ENCODE results near the gene CEACAM19. TPM values are rescaled to one million over a fixed set of nuclear protein-coding genes. Genes with fewer than 3 reads are reported as not detected.
"Not testable (repeated sequence)": the region's sequence is repeated elsewhere in the genome, so short reads cannot be mapped to it uniquely, and the experiment has no call there.

The CEACAM19 gene
- total RNA-seq, 1 donor from 2014 or later = not detected

DNA sequence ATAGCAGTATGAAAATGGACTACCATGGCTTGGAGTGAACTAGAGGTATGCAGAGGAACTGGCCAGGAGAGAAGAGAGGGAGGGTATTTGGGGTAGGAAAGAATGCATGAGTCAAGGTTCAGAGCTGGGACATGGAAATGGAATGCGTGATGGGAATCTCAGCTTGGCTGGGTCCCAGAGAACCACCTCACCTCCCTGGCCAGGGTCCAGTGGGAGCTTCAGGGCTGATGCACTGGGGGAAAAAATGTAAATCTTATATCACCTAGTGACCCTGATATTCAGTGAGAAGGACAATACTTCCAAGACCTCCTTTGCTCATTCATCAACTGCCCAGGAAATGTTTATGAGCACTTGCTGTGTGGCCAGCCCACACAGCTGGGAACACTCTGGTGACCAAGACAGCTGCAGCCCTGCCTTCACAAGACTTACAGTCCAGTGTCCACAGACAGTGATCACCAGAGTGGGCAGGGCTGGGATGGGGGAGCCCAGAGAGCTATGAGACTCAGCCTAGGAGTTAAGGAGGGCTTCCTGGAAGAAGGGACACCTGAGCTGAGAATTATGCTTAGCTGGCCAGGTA lies 45.1 kb upstream of the CEACAM19 start:
- intact Hi-C loops (cut with micrococcal nuclease) = no loop called here
- no peak overlapping the region for H3K27ac Mint-ChIP-seq

DNA sequence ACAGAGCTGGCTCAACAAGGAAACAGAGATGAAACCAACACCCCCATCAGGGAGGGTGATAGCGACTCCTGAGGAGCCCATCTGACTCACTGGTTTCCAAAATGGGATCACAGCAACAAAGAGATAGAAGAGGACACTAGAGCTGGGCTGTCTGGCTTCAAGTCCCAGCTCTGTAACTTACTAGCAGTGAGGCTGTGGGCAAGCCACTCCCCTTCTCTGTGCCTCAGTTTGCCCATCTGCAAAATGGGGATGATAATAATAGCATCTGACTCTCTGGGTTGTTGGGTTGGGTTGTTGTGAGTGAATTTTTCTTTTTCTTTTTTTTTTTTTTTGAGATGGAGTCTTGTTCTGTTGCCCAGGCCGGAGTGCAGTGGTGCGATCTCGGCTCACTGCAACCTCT lies 43.7 kb upstream of the CEACAM19 start:
- intact Hi-C loops (cut with micrococcal nuclease) = no loop called here
- Mint-ChIP-seq H3K27me3 (peaks cover 18% of the 10 kb centered on the region), H3K36me3 (ENCODE audit: low read depth) (no peaks in the 10 kb centered on the region), H3K4me1 (no peaks in the 10 kb centered on the region), H3K4me3 (no peak overlapping the region), H3K27ac (no peak overlapping the region), H3K9me3 (no peaks in the 10 kb centered on the region)
- TF ChIP-seq, protein P1, sequence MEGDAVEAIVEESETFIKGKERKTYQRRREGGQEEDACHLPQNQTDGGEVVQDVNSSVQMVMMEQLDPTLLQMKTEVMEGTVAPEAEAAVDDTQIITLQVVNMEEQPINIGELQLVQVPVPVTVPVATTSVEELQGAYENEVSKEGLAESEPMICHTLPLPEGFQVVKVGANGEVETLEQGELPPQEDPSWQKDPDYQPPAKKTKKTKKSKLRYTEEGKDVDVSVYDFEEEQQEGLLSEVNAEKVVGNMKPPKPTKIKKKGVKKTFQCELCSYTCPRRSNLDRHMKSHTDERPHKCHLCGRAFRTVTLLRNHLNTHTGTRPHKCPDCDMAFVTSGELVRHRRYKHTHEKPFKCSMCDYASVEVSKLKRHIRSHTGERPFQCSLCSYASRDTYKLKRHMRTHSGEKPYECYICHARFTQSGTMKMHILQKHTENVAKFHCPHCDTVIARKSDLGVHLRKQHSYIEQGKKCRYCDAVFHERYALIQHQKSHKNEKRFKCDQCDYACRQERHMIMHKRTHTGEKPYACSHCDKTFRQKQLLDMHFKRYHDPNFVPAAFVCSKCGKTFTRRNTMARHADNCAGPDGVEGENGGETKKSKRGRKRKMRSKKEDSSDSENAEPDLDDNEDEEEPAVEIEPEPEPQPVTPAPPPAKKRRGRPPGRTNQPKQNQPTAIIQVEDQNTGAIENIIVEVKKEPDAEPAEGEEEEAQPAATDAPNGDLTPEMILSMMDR (IDR thresholded peaks at IDR 0.05) = no peak
- ATAC-seq (ENCODE audit: low read depth) (no peak), DNase-seq (no peak)
- ChIA-PET POLR2A (no interaction called here), CTCF (no interaction called here)

More for the DNA sequence above, 45.1 kb upstream of the CEACAM19 start:
- no peaks in the 10 kb centered on the region for H3K9me3 Mint-ChIP-seq
- peaks cover 20% of the 10 kb centered on the region for H3K27me3 Mint-ChIP-seq
- H3K36me3 Mint-ChIP-seq (ENCODE audit: low read depth) = no peaks in the 10 kb centered on the region
- ChIA-PET POLR2A (interaction anchor here (0.6 kb wide), 1 partner anchor 123 kb away, joined by 3 read pairs; the partner anchor contains the start of gene BCL3), CTCF (no interaction called here)
- TF ChIP-seq, protein P1 (IDR thresholded peaks at IDR 0.05) = no peak
- DNase-seq (no peak), ATAC-seq (ENCODE audit: low read depth) (no peak)
- H3K4me3 Mint-ChIP-seq = no peak overlapping the region
- no peaks in the 10 kb centered on the region for H3K4me1 Mint-ChIP-seq

DNA sequence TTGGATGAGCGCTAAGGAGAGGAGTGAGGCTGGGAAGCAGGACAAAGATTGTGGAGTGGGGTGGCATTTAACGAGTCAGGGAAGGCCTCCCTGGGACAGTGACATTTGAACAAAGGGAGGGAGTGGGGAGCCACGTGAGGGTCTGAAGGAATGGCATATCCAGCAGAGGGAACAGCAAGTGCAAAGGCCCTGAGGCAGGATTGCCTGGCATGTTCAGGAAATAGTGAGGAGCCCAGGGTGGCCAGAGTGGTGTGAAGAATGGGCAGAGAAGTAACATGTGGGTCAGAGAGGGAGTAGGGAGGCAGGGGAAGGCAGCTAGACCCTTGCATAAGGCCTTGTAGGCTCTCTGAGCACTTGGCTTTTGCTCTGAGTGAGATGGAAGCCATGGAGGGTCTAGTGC lies 42.5 kb upstream of the CEACAM19 start:
- intact Hi-C loops (cut with micrococcal nuclease) = no loop called here
- Mint-ChIP-seq H3K4me1 (no peaks in the 10 kb centered on the region), H3K4me3 (no peak overlapping the region), H3K9me3 (no peaks in the 10 kb centered on the region), H3K27me3 (peaks cover 15% of the 10 kb centered on the region), H3K36me3 (ENCODE audit: low read depth) (no peaks in the 10 kb centered on the region), H3K27ac (no peak overlapping the region)
- ChIA-PET POLR2A (no interaction called here), CTCF (no interaction called here)
- TF ChIP-seq, protein P1 (IDR thresholded peaks at IDR 0.05) = no peak
- DNase-seq = no peak
- ATAC-seq (ENCODE audit: low read depth) = no peak

DNA sequence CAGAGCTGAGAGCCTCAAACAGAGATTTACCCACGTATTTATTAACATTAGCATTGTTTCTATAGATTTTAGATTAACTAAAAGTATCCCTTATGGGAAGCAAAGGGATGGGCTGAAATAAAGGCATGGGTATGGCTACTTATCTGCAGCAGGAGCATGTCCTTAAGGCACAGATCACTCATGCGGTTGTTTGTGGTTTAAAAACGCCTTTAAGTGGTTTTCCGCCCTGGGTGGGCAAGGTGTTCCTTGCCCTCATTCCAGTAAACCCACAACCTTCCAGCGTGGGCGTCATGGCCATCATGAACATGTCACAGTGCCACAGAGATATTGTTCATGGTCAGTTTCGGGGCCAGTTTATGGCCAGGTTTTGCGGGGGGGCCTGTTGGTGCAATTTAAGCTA lies 39.7 kb upstream of the CEACAM19 start:
- ATAC-seq (ENCODE audit: low read depth); H3K27ac Mint-ChIP-seq; CTCF ChIA-PET; H3K4me1 Mint-ChIP-seq; POLR2A ChIA-PET; H3K36me3 Mint-ChIP-seq (ENCODE audit: low read depth); DNase-seq; H3K9me3 Mint-ChIP-seq; H3K4me3 Mint-ChIP-seq; intact Hi-C loops (cut with micrococcal nuclease): not testable (repeated sequence)
- H3K27me3 Mint-ChIP-seq = peaks cover 31% of the 10 kb centered on the region

DNA sequence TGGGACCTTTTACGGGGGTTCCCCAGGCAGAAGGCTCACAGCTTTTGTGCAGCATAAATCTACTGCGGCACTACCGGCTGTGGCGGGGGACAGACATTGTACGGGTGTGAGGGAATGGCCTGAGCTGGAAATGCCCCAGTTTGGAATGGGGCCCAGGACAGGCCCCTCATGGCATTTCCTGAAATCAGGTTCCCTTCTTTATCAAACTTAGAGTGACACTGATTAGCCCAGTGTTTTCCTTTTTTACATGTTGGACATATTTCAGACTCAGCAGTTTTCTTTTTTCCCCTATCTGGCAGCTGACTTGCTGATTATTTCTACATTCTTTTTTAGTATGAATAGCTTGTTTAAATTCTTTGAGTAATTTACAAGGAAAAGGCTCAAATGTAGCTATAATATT lies 37.2 kb upstream of the CEACAM19 start:
- DNase-seq; ATAC-seq (ENCODE audit: low read depth); H3K36me3 Mint-ChIP-seq (ENCODE audit: low read depth); CTCF ChIA-PET; H3K4me1 Mint-ChIP-seq; POLR2A ChIA-PET; intact Hi-C loops (cut with micrococcal nuclease); H3K9me3 Mint-ChIP-seq; H3K27ac Mint-ChIP-seq; H3K4me3 Mint-ChIP-seq: not testable (repeated sequence)
- peaks cover 21% of the 10 kb centered on the region for H3K27me3 Mint-ChIP-seq

DNA sequence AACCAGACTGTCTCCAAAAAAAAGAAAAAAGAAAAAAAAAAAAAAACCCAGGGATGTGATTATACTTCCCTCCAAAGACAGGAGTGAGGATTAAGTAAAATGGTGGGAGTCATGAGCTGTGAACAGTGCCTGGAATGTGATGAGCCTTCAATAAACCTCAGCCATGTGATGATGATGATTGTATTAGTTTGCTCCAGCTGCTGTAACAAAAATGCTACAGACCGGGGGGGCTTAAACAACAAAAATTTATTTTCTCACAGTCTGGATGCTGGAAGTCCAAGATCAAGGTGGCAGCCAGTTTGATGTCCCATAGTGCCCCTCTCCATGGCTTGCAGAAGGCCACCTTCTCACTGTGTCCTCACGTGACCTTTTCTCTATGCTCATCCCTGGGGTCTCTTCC lies 36.5 kb upstream of the CEACAM19 start:
- no peak for DNase-seq
- Mint-ChIP-seq H3K36me3 (ENCODE audit: low read depth) (no peaks in the 10 kb centered on the region), H3K4me1 (no peaks in the 10 kb centered on the region), H3K27me3 (peaks cover 21% of the 10 kb centered on the region), H3K9me3 (no peaks in the 10 kb centered on the region), H3K27ac (no peak overlapping the region), H3K4me3 (no peak overlapping the region)
- no peak for ATAC-seq (ENCODE audit: low read depth)
- intact Hi-C loops (cut with micrococcal nuclease) = no loop called here
- TF ChIP-seq, protein P1 (IDR thresholded peaks at IDR 0.05) = no peak
- ChIA-PET CTCF (no interaction called here), POLR2A (no interaction called here)
